Urinary bladder (tissue), 4 donors: ENCODE results near the gene LYPD1. TPM values are rescaled to one million over a fixed set of nuclear protein-coding genes. Genes with fewer than 3 reads are reported as not detected.
A peak's percentile ranks its signal among the peaks of the same experiment; 100 is the strongest.

Source experiments
- DNase-seq: peaks from one replicate; pipeline ENCODE4 v3.0.0-alpha.2; 2015; ENCODE audit errors: extremely low spot score
- H3K27ac ChIP-seq: one replicate; pipeline ENCODE4 v1.5.1; 2013; ENCODE audit warnings: low read depth, mild to moderate bottlenecking, moderate library complexity
- H3K36me3 ChIP-seq: one replicate; pipeline ENCODE4 v1.6.1; 2013; ENCODE audit warnings: mild to moderate bottlenecking, moderate library complexity; ENCODE audit not compliant: insufficient read depth
- H3K4me1 ChIP-seq: one replicate; pipeline ENCODE4 v1.6.1; 2013; ENCODE audit warnings: mild to moderate bottlenecking, moderate library complexity; ENCODE audit not compliant: insufficient read depth
- H3K4me3 ChIP-seq: one replicate; pipeline ENCODE4 v1.5.1; 2013; ENCODE audit warnings: low read depth, low read length
- WGBS: extraction: QIAGEN DNeasy Blood & Tissue Kit; methylation state at CpG from one replicate; pipeline ENCODE4 v1.1.7; 2013; 5-methylcytosine and 5-hydroxymethylcytosine counted together
- polyA plus RNA-seq: library from polyadenylated mRNA; stranded (reverse); fragments of 200-250 nt; gene quantifications from one replicate; pipeline ENCODE4 v1.2.3, GENCODE V29; 2013
- total RNA-seq: library from RNA; depleted of rRNA; stranded (reverse); fragments of >200 nt; gene quantifications from one replicate; pipeline ENCODE4 v1.2.3, GENCODE V29; 2014
- donor health status: healthy with polysubstance abuse.
- donor health status: healthy.

Gene LYPD1
- total and polyA plus RNA-seq, 2 donors, result 0.46 to 0.79 TPM

DNA sequence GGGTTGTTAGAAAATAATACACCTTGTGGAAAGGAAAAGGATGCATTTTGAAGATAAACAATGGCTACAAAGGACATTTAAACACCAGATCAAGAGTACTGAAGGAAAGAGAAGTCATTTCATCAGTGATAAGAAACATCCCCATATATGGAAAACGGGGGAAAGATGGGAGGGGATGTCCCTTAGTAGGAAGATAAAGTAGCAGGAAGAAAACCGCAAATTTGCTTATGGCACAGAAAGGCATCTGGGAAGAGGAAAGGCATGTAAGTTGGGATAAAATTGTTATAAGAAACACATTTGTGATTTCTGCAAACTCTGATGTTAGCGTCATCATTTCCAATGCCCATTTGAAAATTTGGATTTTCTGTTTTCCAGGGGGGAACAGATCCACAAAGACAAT is 10.5 kb upstream of the LYPD1 start:
- no peak for DNase-seq
- Histone ChIP-seq H3K4me1 (no peaks in the 10 kb centered on the region), H3K4me3 (no peak overlapping the region), H3K27ac (no peak overlapping the region), H3K36me3 (no peaks in the 10 kb centered on the region)
- 58% methylated on average over 3 of the region's 3 CpGs for WGBS

DNA sequence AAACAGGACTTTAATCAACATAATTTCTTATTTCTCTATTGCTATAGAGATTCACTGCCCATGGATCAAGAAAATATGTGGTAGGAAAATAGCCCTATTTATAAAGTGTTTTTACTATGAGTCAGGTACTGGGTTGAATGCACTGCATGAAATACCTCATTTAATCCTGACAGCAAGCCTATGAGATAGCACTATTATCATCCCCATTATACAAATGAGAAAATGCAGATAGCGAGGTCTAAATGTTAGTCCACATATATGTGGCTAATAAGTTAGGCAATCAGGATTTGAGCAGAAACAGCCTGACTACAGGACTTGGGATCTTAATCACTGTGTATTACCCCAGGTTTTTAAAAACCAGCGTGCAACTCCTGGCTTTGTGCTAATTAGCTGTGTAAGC is 8.5 kb upstream of the LYPD1 start:
- 83% methylated on average over 2 of the region's 2 CpGs for WGBS
- H3K36me3 ChIP-seq, result no peaks in the 10 kb centered on the region
- no peaks in the 10 kb centered on the region for H3K4me1 ChIP-seq
- DNase-seq, result no peak
- H3K27ac ChIP-seq, result no peak overlapping the region
- H3K4me3 ChIP-seq, result no peak overlapping the region

DNA sequence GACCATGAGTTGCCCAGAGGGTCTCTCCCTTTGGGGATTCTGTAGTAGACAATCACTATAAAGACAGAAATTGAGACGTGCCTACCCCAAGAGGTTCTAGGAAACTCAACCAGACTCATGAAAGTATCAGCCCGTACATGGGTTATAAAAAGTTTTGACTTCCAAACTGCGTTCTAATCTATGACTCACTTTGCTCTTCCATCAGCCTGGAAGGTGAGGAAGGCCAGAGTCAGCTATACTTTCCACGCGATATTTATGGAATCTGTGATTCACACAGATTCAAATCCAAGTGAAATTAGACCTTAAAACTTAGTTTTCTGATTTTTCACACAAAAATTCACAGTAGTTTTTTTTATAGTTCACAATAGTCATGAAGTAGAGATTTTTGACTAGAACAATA is 7.7 kb upstream of the LYPD1 start:
- no peaks in the 10 kb centered on the region for H3K36me3 ChIP-seq
- H3K4me3 ChIP-seq, result no peak overlapping the region
- 88% methylated on average over 5 of the region's 5 CpGs for WGBS
- no peaks in the 10 kb centered on the region for H3K4me1 ChIP-seq
- DNase-seq, result no peak
- no peak overlapping the region for H3K27ac ChIP-seq

DNA sequence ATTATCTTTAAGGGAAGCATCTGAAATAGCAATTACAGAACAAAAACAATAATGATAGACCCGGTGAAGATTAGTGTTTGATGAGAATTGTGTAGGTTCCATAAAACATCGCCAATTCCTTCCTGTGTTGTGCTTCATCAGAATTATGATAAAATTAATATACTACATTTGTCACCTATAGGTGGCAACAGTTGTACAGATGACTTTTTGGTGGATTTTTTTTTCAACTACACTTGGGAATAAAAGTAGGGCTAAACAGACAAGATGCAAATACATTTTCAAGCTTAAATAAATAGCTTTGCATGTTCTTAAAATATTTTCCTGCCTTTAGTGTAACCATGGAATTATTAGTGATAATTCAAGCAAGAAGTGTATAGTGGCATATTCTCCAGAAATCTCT is 7.0 kb upstream of the LYPD1 start:
- 74% methylated on average over 2 of the region's 2 CpGs for WGBS
- H3K27ac ChIP-seq, result no peak overlapping the region
- H3K36me3 ChIP-seq, result no peaks in the 10 kb centered on the region
- H3K4me1 ChIP-seq, result no peaks in the 10 kb centered on the region
- H3K4me3 ChIP-seq, result no peak overlapping the region
- no peak for DNase-seq

DNA sequence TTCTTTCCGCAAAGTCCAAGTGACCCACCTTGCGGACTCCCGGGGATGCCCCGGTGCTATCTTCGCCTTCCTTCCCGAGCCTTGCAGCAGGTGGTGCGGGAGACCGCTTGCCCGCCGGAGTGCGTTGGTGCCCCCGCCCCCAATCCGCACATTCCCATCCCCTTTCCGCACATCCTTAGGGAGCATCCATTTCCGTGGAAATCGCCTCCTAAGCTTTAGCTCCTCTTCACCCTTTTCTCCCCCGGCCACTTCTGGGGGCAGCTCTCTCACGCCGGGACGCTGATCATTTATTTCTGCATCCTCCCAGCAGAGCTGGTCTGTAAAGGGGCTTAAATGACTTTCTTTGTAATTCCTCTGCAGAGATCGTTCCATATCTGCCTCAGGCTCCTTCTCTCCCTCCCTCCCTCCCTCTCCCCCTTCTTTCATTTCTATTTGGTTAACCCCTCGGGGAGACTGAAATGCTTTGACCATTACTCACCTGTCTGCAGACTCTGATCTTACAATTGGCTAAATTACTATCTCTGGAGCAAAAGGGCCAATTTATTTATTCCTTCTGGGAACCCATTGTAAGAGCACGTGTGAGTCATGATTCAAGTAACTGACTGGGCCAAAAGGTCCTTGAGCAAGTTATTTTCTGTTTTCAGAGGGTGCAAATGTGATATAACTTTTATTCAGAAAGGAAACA is 1.3 kb upstream of the LYPD1 start:
- 14% methylated on average over 23 of the region's 23 CpGs for WGBS
- Histone ChIP-seq H3K4me1 (peaks cover 3% of the 10 kb centered on the region), H3K27ac (no peak overlapping the region), H3K4me3 (no peak overlapping the region), H3K36me3 (no peaks in the 10 kb centered on the region)
- no peak for DNase-seq

DNA sequence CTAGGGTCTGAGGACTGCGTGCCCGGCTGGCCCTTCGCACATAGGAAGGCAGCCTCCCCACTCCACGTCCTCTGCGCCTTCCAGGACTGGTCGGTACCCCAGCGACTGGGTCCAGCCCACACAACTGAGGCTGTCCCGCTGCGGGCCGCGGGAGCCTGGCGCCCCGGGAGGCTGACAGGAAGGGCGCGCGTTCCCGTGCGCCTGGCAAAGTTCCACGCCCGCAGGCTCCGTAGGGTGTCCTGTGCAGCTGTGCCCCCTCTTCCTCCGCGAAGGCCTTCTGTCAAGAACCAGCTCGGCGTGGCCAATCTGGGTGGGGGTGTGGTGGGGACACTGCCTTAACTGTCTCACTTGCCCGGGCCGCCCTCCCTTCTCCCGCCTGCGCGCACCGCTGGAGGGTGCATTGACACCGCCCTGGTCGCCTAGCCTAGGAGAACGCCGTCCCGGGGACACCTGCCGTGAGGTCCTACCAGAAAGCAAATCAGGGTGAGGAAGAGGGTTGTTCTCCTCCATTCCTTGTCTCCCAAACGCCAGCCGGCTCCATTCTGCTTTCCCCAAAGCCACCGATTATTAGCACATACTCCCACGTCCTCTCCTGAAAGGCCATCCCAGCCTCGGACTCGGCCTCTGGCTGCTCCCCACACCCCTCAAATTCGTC is 618 bp upstream of the LYPD1 start:
- peak overlapping the region; percentile 35 for H3K4me3 ChIP-seq
- peaks cover 3% of the 10 kb centered on the region for H3K4me1 ChIP-seq
- H3K27ac ChIP-seq, result no peak overlapping the region
- no peaks in the 10 kb centered on the region for H3K36me3 ChIP-seq
- 1% methylated on average over 44 of the region's 44 CpGs for WGBS
- DNase-seq, result no peak

DNA sequence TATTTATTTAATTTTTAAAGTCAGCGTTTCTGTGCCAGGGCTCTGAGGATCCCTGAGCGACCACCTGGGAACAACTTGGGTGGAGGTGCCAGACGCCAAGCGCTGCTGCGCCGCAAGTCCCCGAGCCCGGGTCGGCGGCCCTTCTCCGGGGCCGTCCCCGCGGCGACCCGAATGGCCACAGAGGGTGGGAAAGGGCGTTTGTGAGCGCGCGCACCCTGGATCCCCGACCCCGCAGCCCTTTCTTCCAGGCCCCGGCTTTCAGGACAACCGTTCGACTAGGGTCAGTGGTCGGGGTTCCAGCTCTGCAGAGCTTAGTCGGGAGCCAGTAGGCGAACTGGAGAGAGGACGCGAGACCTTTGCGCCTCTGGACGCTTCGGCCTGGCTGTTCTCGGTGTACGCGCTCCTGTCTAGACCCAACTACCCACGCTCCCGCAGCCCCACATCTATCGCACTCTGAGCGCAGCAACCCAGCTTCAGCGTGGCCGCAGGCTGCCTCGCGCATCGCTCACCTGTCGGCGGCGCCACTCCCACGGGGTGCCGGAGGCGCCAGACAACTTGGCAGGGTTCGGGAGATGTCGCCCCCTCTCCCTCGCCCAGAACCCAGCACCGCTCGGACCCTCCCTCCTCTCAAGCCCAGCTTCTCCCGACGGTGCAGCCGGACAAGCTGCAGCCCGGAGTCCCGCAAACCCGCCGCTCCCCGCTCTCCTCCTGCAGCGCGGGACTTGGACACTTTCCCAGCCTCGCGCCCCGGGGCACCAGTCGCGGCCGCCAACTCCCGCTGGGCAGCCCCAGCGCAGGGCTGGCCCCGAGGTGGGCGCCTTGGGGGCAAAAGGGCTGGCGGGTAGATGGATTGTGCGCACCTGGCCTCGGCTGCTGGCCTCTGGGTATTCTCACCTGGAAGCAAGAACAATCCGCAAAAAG is 758 bp downstream of the LYPD1 start:
- peaks cover 3% of the 10 kb centered on the region for H3K4me1 ChIP-seq
- H3K27ac ChIP-seq, result no peak overlapping the region
- H3K36me3 ChIP-seq, result no peaks in the 10 kb centered on the region
- 1% methylated on average over 80 of the region's 80 CpGs for WGBS
- DNase-seq, result no peak
- peak overlapping the region; percentile 35 for H3K4me3 ChIP-seq

- Histone ChIP-seq H3K27ac (no peak overlapping the region), H3K36me3 (no peaks in the 10 kb centered on the region), H3K4me1 (peaks cover 3% of the 10 kb centered on the region), H3K4me3 (no peak overlapping the region)
- WGBS, result 6% methylated on average over 25 of the region's 25 CpGs
- no peak for DNase-seq
Measured at GRCh38 chr2:132668189-132668823, 1.7 kb downstream of the LYPD1 start.

DNA sequence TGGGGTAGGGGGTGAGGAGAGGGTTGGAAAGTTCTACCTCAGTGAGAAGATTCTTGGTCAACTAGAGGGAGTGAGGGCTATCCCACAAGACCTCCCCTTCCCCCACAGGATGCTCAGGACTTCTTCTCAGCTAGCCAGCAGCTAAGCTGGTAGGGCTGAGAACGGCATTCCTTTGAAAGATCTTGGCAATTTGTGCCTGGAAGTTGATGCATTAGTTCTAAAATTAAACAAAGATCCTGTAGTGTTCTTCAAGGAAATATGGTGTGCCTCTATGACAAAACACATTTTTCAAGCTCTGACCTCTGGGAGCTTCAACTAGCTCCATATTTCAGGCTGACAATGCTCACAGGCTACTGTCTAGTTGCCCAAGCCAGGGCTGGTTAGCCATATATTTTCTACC is 2.3 kb downstream of the LYPD1 start:
- H3K36me3 ChIP-seq, result no peaks in the 10 kb centered on the region
- 29% methylated on average over 1 of the region's 1 CpG for WGBS
- no peak overlapping the region for H3K4me3 ChIP-seq
- H3K4me1 ChIP-seq, result peaks cover 3% of the 10 kb centered on the region
- H3K27ac ChIP-seq, result no peak overlapping the region
- DNase-seq, result no peak

- Histone ChIP-seq H3K4me1 (peaks cover 3% of the 10 kb centered on the region), H3K36me3 (no peaks in the 10 kb centered on the region), H3K27ac (no peak overlapping the region), H3K4me3 (no peak overlapping the region)
- no peak for DNase-seq
- WGBS, result 85% methylated on average over 4 of the region's 4 CpGs
Measured at GRCh38 chr2:132665401-132666140, 4.4 kb downstream of the LYPD1 start.

GRCh38 chr2:132664096-132664495 is 5.9 kb downstream of the LYPD1 start:
- no peaks in the 10 kb centered on the region for H3K4me1 ChIP-seq
- no peak overlapping the region for H3K27ac ChIP-seq
- no peak for DNase-seq
- 80% methylated on average over 2 of the region's 2 CpGs for WGBS
- no peaks in the 10 kb centered on the region for H3K36me3 ChIP-seq
- H3K4me3 ChIP-seq, result no peak overlapping the region

- no peak for DNase-seq
- H3K4me1 ChIP-seq, result no peaks in the 10 kb centered on the region
- no peak overlapping the region for H3K27ac ChIP-seq
- no peaks in the 10 kb centered on the region for H3K36me3 ChIP-seq
- WGBS, result 42% methylated on average over 3 of the region's 3 CpGs
- H3K4me3 ChIP-seq, result no peak overlapping the region
Measured at GRCh38 chr2:132662732-132663131, 7.3 kb downstream of the LYPD1 start.

DNA sequence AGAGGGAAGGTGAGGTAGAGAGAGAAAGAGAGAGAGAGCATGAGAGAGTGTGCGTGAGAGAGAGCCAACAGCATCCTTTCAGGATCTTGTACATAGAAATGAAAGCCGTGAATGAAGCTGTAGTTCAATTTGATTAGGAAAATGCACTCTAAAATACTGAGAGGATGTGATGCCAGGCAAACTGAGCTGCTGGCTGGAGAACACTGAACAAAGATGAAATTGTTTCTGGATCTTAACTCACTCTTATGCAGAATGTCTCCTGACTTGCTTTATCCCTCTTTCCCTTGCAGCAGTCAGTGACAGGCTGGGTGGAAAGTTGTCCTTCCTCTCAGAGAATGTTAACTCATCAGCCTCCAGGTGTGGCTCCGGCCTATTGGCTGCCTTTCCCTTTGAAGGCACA is 10.7 kb downstream of the LYPD1 start:
- Histone ChIP-seq H3K4me1 (no peaks in the 10 kb centered on the region), H3K27ac (no peak overlapping the region), H3K4me3 (no peak overlapping the region), H3K36me3 (no peaks in the 10 kb centered on the region)
- no peak for DNase-seq
- WGBS, result 87% methylated on average over 3 of the region's 3 CpGs
